Measurements from ENCODE around the gene WDR89. TPM values are rescaled to one million over a fixed set of nuclear protein-coding genes. Genes with fewer than 3 reads are reported as not detected.
A peak's percentile ranks its signal among the peaks of the same experiment; 100 is the strongest.
"Not testable (repeated sequence)": the region's sequence is repeated elsewhere in the genome, so short reads cannot be mapped to it uniquely, and the experiment has no call there.

The WDR89 gene
- total RNA-seq, 6 donors from 2014 or later = 2.1 to 16.9 (median 9.1) TPM

DNA sequence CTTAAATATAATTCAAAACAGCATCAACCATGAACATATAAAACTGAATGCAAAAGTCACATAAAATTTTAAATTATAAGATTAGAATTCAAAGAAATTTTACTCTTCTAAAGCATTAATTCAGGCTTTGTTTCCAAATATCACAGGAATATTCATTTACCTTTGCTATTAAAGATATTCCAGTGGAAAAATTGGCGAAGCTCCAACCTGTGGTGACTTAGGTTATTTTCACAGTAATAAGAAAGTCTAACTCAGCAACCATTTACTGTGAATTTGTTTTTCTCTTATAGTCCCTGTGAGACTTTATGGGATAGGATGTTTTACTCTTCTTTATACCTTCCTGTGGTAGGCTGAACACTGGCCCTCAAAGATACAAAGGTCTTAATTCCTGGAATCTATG, 3.2 kb downstream of the WDR89 start:
- DNase-seq = no peak
- no peak overlapping the region for H3K4me3 ChIP-seq
- no peak for TF ChIP-seq POLR2AphosphoS5 (IDR thresholded peaks at IDR 0.05)
- no peak for TF ChIP-seq POLR2A (IDR thresholded peaks at IDR 0.05)
- no peak for TF ChIP-seq EP300 (IDR thresholded peaks at IDR 0.05)
- TF ChIP-seq, protein P1, sequence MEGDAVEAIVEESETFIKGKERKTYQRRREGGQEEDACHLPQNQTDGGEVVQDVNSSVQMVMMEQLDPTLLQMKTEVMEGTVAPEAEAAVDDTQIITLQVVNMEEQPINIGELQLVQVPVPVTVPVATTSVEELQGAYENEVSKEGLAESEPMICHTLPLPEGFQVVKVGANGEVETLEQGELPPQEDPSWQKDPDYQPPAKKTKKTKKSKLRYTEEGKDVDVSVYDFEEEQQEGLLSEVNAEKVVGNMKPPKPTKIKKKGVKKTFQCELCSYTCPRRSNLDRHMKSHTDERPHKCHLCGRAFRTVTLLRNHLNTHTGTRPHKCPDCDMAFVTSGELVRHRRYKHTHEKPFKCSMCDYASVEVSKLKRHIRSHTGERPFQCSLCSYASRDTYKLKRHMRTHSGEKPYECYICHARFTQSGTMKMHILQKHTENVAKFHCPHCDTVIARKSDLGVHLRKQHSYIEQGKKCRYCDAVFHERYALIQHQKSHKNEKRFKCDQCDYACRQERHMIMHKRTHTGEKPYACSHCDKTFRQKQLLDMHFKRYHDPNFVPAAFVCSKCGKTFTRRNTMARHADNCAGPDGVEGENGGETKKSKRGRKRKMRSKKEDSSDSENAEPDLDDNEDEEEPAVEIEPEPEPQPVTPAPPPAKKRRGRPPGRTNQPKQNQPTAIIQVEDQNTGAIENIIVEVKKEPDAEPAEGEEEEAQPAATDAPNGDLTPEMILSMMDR (IDR thresholded peaks at IDR 0.05) = no peak
- H3K27me3 ChIP-seq = no peaks in the 10 kb centered on the region
- 95 to 96% methylated on average over 1 of the region's 1 CpG for WGBS, 2 donors
- peaks cover 9 to 24% (median 12%) of the 10 kb centered on the region in 4 donors for H3K4me1 ChIP-seq
- no peaks in the 10 kb centered on the region for H3K36me3 ChIP-seq
- H3K9me3 ChIP-seq = peaks cover 0 to 8% (median 2%) of the 10 kb centered on the region in 4 donors
- ATAC-seq (ENCODE audit: low FRiP score in 2 of 2) = no peak
- H3K27ac ChIP-seq = no peak overlapping the region

DNA sequence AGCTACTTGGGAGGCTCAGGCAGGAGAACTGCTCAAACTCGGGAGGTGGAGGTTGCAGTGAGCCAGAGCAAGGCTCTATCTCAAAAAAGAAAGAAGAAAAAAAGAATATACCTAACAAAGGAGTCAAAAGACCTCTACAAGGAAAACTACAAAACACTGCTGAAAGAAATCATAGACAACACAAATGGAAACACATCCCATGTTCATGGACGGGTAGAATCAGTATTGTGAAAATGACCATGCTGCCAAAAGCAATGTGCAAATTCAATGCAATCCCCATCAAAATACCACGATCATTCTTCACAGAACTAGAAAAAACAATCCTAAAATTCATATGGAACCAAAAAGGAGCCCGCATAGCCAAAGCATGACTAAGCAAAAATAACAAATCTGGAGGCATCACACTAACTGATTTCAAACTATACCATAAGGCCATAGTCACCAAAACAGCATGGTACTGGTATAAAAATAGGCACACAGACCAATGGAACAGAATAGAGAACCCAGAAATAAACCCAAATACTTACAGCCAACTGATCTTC, 5.5 kb downstream of the WDR89 start:
- not testable (repeated sequence) for H3K36me3 ChIP-seq; H3K4me3 ChIP-seq; DNase-seq; ATAC-seq (ENCODE audit: low FRiP score in 2 of 2); H3K27me3 ChIP-seq; H3K9me3 ChIP-seq; H3K27ac ChIP-seq
- H3K4me1 ChIP-seq = peaks cover 6 to 18% (median 7%) of the 10 kb centered on the region in 4 donors
- 94 to 97% methylated on average over 4 of the region's 4 CpGs for WGBS, 2 donors

DNA sequence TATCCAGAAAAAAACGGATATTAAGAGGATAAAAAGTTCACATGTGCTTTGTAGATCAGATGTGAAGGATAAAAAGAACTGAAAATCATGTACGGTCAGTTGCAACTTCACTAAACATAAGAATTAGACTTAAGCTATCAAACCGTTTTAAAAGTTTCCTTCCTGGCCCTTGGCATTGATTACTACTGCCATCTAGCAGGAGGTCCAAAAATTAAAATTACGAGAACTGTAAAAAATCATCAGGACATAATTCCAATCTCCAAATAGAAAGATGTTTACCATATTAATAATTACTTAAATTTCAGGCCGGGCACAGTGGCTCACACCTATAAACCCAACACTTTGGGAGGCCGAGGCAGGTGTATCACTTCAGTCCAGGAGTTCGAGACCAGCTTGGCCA, 7.9 kb downstream of the WDR89 start:
- Histone ChIP-seq H3K9me3 (peaks cover 0 to 8% (median 2%) of the 10 kb centered on the region in 4 donors), H3K4me1 (peaks cover 0 to 3% (median 0%) of the 10 kb centered on the region in 4 donors), H3K4me3 (no peak overlapping the region), H3K36me3 (no peaks in the 10 kb centered on the region), H3K27ac (no peak overlapping the region), H3K27me3 (no peaks in the 10 kb centered on the region)
- no peak for ATAC-seq (ENCODE audit: low FRiP score in 2 of 2)
- no peak for DNase-seq
- TF ChIP-seq POLR2A (IDR thresholded peaks at IDR 0.05) (no peak), EP300 (IDR thresholded peaks at IDR 0.05) (no peak), POLR2AphosphoS5 (IDR thresholded peaks at IDR 0.05) (no peak)
- TF ChIP-seq, protein P1 (IDR thresholded peaks at IDR 0.05) = no peak
- whole genome bisulfite sequencing, 2 donors = 73 to 76% methylated on average over 7 of the region's 7 CpGs

DNA sequence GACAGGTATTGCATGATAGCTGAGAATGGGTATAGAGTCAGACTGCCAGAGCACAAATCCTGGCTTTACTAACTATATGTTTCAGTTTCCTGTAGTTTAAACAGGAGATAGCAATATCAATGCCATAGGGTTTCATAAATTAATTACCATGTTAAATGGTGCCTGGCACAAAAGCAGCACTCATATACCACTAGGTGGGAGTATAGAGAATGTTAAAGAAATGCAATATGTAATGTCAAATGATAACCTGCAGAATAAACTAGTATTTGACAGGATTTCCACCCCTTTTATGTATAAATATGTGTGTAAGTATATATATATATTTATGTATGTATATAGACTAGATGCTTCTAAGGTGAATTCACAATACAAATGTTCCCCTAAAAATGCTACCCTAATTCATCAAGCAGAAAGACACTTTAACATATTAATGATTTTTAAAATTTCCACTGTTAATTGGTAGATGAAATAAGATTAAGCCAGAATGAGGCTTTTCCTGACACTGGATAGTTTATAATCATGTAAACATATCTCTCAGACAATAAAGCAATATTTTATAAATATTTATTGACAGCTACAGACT, 8.6 kb downstream of the WDR89 start:
- no peak overlapping the region for H3K4me3 ChIP-seq
- H3K36me3 ChIP-seq = no peaks in the 10 kb centered on the region
- H3K9me3 ChIP-seq = peaks cover 0 to 8% (median 2%) of the 10 kb centered on the region in 4 donors
- TF ChIP-seq EP300 (IDR thresholded peaks at IDR 0.05) = no peak
- TF ChIP-seq POLR2AphosphoS5 (IDR thresholded peaks at IDR 0.05) = no peak
- TF ChIP-seq, protein P1 (IDR thresholded peaks at IDR 0.05) = peak in 5 of 6 experiments; percentile 22 to 42 (median 39)
- no peak for TF ChIP-seq POLR2A (IDR thresholded peaks at IDR 0.05)
- H3K4me1 ChIP-seq = no peaks in the 10 kb centered on the region
- ATAC-seq (ENCODE audit: low FRiP score in 2 of 2) (no peak), DNase-seq (no peak)
- no peak overlapping the region for H3K27ac ChIP-seq
- H3K27me3 ChIP-seq = no peaks in the 10 kb centered on the region

DNA sequence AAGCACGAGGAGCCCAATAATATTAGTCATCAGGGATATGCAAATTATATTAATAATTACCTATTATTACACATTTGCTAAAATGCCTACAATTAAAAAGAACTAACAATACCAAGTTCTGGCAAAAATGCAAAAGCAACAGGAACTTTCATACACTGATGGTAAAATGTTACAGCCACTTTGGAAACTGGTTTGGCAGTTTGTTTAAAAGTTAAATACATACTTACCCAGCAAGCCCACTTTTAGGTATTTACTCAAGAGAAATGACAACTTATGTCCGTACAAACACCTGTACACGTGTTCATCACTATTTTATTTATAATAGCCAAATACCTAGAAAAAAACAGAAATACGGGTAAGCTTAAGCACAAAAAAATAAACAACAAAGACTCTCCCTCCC, 17.0 kb downstream of the WDR89 start:
- Histone ChIP-seq H3K9me3 (no peaks in the 10 kb centered on the region), H3K27ac (no peak overlapping the region), H3K4me1 (peaks cover 0 to 7% (median 0%) of the 10 kb centered on the region in 4 donors), H3K27me3 (no peaks in the 10 kb centered on the region), H3K36me3 (peaks cover 0 to 8% (median 0%) of the 10 kb centered on the region in 4 donors), H3K4me3 (no peak overlapping the region)
- ATAC-seq (ENCODE audit: low FRiP score in 2 of 2) (no peak), DNase-seq (no peak)
- TF ChIP-seq EP300 (IDR thresholded peaks at IDR 0.05) = no peak
- TF ChIP-seq, protein P1 (IDR thresholded peaks at IDR 0.05) = no peak
- no peak for TF ChIP-seq POLR2A (IDR thresholded peaks at IDR 0.05)
- TF ChIP-seq POLR2AphosphoS5 (IDR thresholded peaks at IDR 0.05) = no peak
- 63 to 80% methylated on average over 4 of the region's 4 CpGs for WGBS, 2 donors

Measured in upper lobe of left lung (tissue), 6 donors.